Osteocyte (in vitro differentiated cells): ENCODE data around the gene FNDC3B. TPM values are rescaled to one million over a fixed set of nuclear protein-coding genes. Genes with fewer than 3 reads are reported as not detected.
A peak's percentile ranks its signal among the peaks of the same experiment; 100 is the strongest.

Source experiments
- DNase-seq: peaks from one replicate; pipeline ENCODE4 v3.0.0; 2021; ENCODE audit warnings: mixed read lengths; ENCODE audit not compliant: unreplicated experiment; ENCODE audit errors: extremely low spot score
- H3K27ac Mint-ChIP-seq: one replicate; pipeline ENCODE4 v1.8.0; 2021; ENCODE audit warnings: mild to moderate bottlenecking, mixed read lengths; ENCODE audit not compliant: unreplicated experiment
- H3K27me3 Mint-ChIP-seq: one replicate; pipeline ENCODE4 v1.8.0; 2021; ENCODE audit warnings: mixed read lengths; ENCODE audit not compliant: unreplicated experiment
- H3K36me3 Mint-ChIP-seq: one replicate; pipeline ENCODE4 v1.8.0; 2021; ENCODE audit warnings: mixed read lengths; ENCODE audit not compliant: unreplicated experiment
- H3K4me1 Mint-ChIP-seq: one replicate; pipeline ENCODE4 v1.8.0; 2021; ENCODE audit warnings: mixed read lengths; ENCODE audit not compliant: unreplicated experiment
- H3K4me3 Mint-ChIP-seq: one replicate; pipeline ENCODE4 v1.8.0; 2021; ENCODE audit warnings: mild to moderate bottlenecking, moderate library complexity, mixed read lengths; ENCODE audit not compliant: unreplicated experiment
- H3K9me3 Mint-ChIP-seq: one replicate; pipeline ENCODE4 v1.8.0; 2021; ENCODE audit warnings: mixed read lengths; ENCODE audit not compliant: unreplicated experiment
- CTCF ChIP-seq: fragments of 200-600 bp; sonication (generic); IDR thresholded peaks from 2 replicates; pipeline ENCODE4 v1.5.0; 2021; ENCODE audit warnings: antibody characterized with exemption, mild to moderate bottlenecking, moderate library complexity
- total RNA-seq: library from RNA; stranded (reverse); gene quantifications from 2 replicates; pipeline ENCODE4 v1.2.1, GENCODE V29; 2021

Gene FNDC3B
- total RNA-seq, 1 donor from 2014 or later = 240 TPM

GRCh38 chr3:172177046-172177445 is 137.7 kb downstream of the FNDC3B start:
- peak overlapping the region; percentile 46 for H3K27ac Mint-ChIP-seq

GRCh38 chr3:172177803-172178316 is 138.5 kb downstream of the FNDC3B start:
- Mint-ChIP-seq H3K9me3 (no peaks in the 10 kb centered on the region), H3K4me1 (peaks cover 72% of the 10 kb centered on the region), H3K4me3 (no peak overlapping the region), H3K36me3 (peaks cover 7% of the 10 kb centered on the region), H3K27me3 (no peaks in the 10 kb centered on the region), H3K27ac (peak overlapping the region; percentile 67)
- no peak for TF ChIP-seq CTCF
- DNase-seq = no peak

More at GRCh38 chr3:172177046-172177445, 137.7 kb downstream of the FNDC3B start:
- DNase-seq = no peak
- TF ChIP-seq CTCF = no peak
- Mint-ChIP-seq H3K4me3 (no peak overlapping the region), H3K9me3 (no peaks in the 10 kb centered on the region), H3K27me3 (no peaks in the 10 kb centered on the region), H3K36me3 (peaks cover 7% of the 10 kb centered on the region), H3K4me1 (peaks cover 71% of the 10 kb centered on the region)

GRCh38 chr3:172179680-172180399 is 140.5 kb downstream of the FNDC3B start:
- Mint-ChIP-seq H3K36me3 (peaks cover 7% of the 10 kb centered on the region), H3K27me3 (no peaks in the 10 kb centered on the region), H3K4me3 (no peak overlapping the region), H3K9me3 (no peaks in the 10 kb centered on the region), H3K27ac (no peak overlapping the region), H3K4me1 (peaks cover 71% of the 10 kb centered on the region)
- no peak for DNase-seq
- no peak for TF ChIP-seq CTCF

GRCh38 chr3:172180473-172180872 is 141.1 kb downstream of the FNDC3B start:
- DNase-seq = no peak
- peaks cover 7% of the 10 kb centered on the region for H3K36me3 Mint-ChIP-seq
- no peak overlapping the region for H3K4me3 Mint-ChIP-seq
- no peak for TF ChIP-seq CTCF
- no peaks in the 10 kb centered on the region for H3K9me3 Mint-ChIP-seq
- peaks cover 69% of the 10 kb centered on the region for H3K4me1 Mint-ChIP-seq
- no peaks in the 10 kb centered on the region for H3K27me3 Mint-ChIP-seq
- peak overlapping the region; percentile 5 for H3K27ac Mint-ChIP-seq

GRCh38 chr3:172181932-172182586 is 142.7 kb downstream of the FNDC3B start:
- TF ChIP-seq CTCF = no peak
- H3K4me3 Mint-ChIP-seq = no peak overlapping the region
- peaks cover 9% of the 10 kb centered on the region for H3K36me3 Mint-ChIP-seq
- no peaks in the 10 kb centered on the region for H3K27me3 Mint-ChIP-seq
- no peaks in the 10 kb centered on the region for H3K9me3 Mint-ChIP-seq
- no peak for DNase-seq
- peak overlapping the region; percentile 35 for H3K27ac Mint-ChIP-seq
- peaks cover 59% of the 10 kb centered on the region for H3K4me1 Mint-ChIP-seq
